Central memory CD8-positive, alpha-beta T cell (primary cell): ENCODE measurements around the gene NRIP1.

Source experiments
- ATAC-seq: fragments of 150-1000 bp; cut with Tn5 transposase; replicated peaks from 2 replicates; pipeline ENCODE4 v1.10.0; 2022; ENCODE audit warnings: mild to moderate bottlenecking, moderate FRiP score, moderate number of reproducible peaks; ENCODE audit not compliant: poor library complexity, severe bottlenecking; ENCODE audit errors: extremely low read depth
- DNase-seq, 2 donors: peaks; one replicate each; pipeline ENCODE4 v3.0.0; 2021; ENCODE audit warnings: low spot score in 2 of 2
- H3K27ac Mint-ChIP-seq: one replicate; pipeline ENCODE4 v1.8.0; 2022; ENCODE audit warnings: low read depth, mild to moderate bottlenecking, moderate library complexity, mixed read lengths
- H3K27me3 Mint-ChIP-seq: one replicate; pipeline ENCODE4 v1.8.0; 2022; ENCODE audit warnings: mixed read lengths
- H3K36me3 Mint-ChIP-seq: one replicate; pipeline ENCODE4 v1.8.0; 2022; ENCODE audit warnings: mild to moderate bottlenecking, moderate library complexity, mixed read lengths; ENCODE audit not compliant: insufficient read depth
- H3K4me1 Mint-ChIP-seq: one replicate; pipeline ENCODE4 v1.8.0; 2022; ENCODE audit warnings: mixed read lengths
- H3K4me3 Mint-ChIP-seq: one replicate; pipeline ENCODE4 v1.8.0; 2022; ENCODE audit warnings: mild to moderate bottlenecking, moderate library complexity, mixed read lengths
- H3K9me3 Mint-ChIP-seq: one replicate; pipeline ENCODE4 v1.8.0; 2022; ENCODE audit warnings: mixed read lengths

The NRIP1 gene

DNA sequence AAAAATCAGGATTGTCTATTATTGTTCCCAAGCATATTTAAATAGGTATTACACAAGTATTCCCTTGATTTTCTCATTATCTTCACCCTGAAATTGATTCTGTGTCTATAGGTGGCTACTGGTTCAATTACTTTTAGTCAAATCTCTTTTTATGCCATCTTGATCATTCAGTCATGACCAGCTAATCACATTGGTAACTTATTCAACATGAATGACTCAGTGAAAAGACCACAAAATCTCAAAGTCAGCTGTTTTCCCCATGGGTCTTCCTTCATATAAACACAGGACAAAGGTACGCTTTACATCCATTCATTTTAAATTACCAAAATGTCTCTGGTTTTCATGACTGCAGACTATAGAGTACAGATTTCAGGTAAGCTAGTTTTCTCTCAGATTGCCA lies 23.7 kb upstream of the NRIP1 start:
- no peak overlapping the region for H3K27ac Mint-ChIP-seq
- H3K4me3 Mint-ChIP-seq = no peak overlapping the region
- H3K9me3 Mint-ChIP-seq = no peaks in the 10 kb centered on the region
- ATAC-seq (no peak), DNase-seq (no peak)
- H3K4me1 Mint-ChIP-seq = no peaks in the 10 kb centered on the region
- no peaks in the 10 kb centered on the region for H3K36me3 Mint-ChIP-seq
- H3K27me3 Mint-ChIP-seq = peaks cover 26% of the 10 kb centered on the region

DNA sequence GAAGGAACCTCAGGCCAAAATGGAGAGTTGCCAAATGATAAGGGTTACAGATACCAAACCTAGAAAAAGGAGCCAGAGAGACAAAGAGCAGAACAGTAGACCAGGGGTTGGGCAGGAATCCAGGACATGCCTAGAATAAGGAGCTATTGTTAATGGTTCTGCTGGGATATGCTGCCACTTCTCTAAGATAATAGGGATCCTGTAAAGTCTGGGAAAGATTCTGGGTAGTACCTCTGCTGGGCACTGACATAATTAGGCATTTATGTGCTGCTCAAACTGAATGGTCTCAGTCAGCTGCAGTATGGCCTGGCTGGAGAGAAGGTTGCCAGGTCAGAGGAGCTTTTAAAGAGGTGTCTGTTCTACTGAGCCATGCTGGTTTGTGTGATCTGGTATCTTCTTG lies 19.9 kb upstream of the NRIP1 start:
- H3K27me3 Mint-ChIP-seq = peaks cover 43% of the 10 kb centered on the region
- H3K27ac Mint-ChIP-seq = no peak overlapping the region
- ATAC-seq = no peak
- no peaks in the 10 kb centered on the region for H3K36me3 Mint-ChIP-seq
- DNase-seq = no peak
- no peak overlapping the region for H3K4me3 Mint-ChIP-seq
- H3K9me3 Mint-ChIP-seq = no peaks in the 10 kb centered on the region
- no peaks in the 10 kb centered on the region for H3K4me1 Mint-ChIP-seq

DNA sequence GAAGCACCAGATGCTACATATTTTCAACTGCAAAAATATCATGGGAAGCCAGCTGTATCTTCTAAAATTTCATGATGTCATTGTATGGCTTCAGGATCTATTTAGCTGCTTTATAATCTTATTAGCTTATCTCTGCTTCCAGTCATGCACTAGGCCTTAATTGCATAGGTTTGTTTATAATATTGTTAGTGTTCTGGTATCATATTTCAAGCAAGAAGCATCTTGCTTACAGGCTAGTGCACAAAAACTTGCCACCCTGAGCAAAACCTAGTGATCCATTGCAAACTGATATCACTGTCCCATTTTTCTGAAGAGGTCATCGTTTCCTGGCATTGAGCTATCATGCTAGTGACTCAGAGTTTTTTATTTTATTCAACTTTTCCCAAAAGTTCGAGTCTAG lies 15.7 kb upstream of the NRIP1 start:
- Mint-ChIP-seq H3K9me3 (no peaks in the 10 kb centered on the region), H3K36me3 (no peaks in the 10 kb centered on the region)
- ATAC-seq = no peak

DNA sequence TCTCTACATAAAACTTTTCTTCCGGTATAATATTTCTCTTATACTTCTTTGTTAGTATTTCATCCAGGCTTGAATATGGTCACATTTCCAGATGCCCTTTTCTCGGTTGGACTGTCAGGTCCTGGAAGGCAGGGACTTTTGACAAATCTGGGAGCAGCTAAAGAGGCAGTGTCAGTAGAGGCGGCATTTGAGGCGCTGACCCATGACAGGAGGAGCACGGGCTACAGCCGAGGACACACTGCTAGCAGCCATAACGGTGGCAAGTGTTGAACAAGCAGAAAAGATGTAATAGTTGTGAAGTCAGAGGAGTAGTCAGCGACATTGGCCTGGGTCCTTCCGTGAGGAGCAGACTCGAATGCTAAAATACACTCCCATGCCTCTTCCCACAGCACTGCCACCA lies 14.5 kb upstream of the NRIP1 start:
- no peak overlapping the region for H3K4me3 Mint-ChIP-seq

More for the DNA sequence above, 15.7 kb upstream of the NRIP1 start:
- no peak for DNase-seq
- Mint-ChIP-seq H3K4me1 (no peaks in the 10 kb centered on the region), H3K4me3 (no peak overlapping the region), H3K27ac (no peak overlapping the region), H3K27me3 (peaks cover 55% of the 10 kb centered on the region)

DNA sequence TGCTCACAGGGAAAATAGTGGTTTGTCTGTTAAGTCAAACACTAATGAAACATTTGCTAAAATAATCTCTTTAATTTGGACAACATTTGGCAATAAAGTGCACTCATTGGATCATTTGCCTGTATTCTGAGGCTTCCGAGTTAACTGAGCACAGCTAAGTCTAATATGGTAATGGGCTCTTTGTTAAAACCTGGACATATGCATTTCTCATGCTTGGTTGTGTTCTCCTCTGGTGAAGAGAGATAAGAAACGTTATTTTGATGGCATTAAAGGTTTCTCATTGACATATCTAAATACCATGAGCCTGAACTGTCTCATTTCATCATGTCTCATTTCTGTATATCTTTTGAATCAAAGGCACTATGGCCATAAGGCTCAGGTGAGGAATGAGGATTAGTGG lies 13.4 kb upstream of the NRIP1 start:
- Mint-ChIP-seq H3K36me3 (no peaks in the 10 kb centered on the region), H3K4me1 (no peaks in the 10 kb centered on the region), H3K27ac (no peak overlapping the region), H3K27me3 (peaks cover 55% of the 10 kb centered on the region), H3K4me3 (no peak overlapping the region), H3K9me3 (no peaks in the 10 kb centered on the region)
- DNase-seq = no peak
- ATAC-seq = no peak

More for the DNA sequence above, 14.5 kb upstream of the NRIP1 start:
- no peaks in the 10 kb centered on the region for H3K36me3 Mint-ChIP-seq
- ATAC-seq (no peak), DNase-seq (no peak)
- no peaks in the 10 kb centered on the region for H3K9me3 Mint-ChIP-seq
- no peak overlapping the region for H3K27ac Mint-ChIP-seq
- H3K27me3 Mint-ChIP-seq = peaks cover 46% of the 10 kb centered on the region
- H3K4me1 Mint-ChIP-seq = no peaks in the 10 kb centered on the region

DNA sequence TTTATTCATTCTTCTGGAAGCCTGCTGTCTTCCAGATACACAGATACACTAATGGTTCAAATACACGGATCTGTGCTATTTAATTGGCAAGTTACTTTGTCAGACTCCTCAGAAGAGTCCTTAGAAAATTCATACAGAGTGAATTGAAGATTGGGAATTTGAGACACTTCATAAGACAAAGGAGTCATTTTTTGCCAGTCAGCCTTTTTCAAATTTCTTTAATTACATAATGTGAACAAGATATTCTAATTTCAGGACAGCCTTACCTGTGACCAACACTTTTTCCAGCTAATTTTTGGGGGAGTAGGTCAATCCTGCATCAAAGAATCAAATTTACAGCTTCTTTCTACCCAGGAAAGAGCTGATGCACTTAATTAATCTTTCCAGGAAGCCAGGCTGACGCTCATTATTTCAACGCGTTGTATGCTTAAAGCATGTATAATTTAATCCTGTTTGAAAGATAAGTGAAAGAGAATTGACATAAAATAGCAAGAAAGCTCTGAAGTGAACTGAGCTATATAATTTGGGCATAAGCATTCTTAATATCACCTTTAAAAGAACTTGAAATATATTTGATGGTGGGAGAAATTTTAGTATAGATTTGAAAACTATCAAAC lies 12.8 kb upstream of the NRIP1 start:
- Mint-ChIP-seq H3K36me3 (no peaks in the 10 kb centered on the region), H3K9me3 (no peaks in the 10 kb centered on the region), H3K27ac (no peak overlapping the region), H3K27me3 (peaks cover 55% of the 10 kb centered on the region), H3K4me1 (no peaks in the 10 kb centered on the region), H3K4me3 (no peak overlapping the region)
- DNase-seq (no peak), ATAC-seq (no peak)

DNA sequence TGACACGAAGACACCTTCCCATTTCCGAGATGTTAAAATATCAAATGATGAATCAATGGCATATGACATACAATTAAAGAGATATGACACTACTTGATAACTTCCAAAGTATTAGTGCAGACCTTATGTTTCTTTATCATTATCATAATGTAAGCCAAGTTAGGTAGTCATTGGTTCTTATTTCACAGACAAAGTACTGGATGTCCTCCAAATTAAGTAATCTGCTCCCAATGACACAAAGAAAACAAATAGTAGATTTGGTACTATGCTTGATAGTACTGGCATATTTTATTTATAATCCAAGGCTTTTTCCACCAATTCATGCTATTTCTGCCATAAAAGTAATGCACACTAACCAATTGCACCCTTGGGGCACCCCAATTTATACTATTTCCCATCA lies 11.9 kb upstream of the NRIP1 start:
- H3K4me3 Mint-ChIP-seq = no peak overlapping the region
- H3K36me3 Mint-ChIP-seq = no peaks in the 10 kb centered on the region
- no peaks in the 10 kb centered on the region for H3K4me1 Mint-ChIP-seq

DNA sequence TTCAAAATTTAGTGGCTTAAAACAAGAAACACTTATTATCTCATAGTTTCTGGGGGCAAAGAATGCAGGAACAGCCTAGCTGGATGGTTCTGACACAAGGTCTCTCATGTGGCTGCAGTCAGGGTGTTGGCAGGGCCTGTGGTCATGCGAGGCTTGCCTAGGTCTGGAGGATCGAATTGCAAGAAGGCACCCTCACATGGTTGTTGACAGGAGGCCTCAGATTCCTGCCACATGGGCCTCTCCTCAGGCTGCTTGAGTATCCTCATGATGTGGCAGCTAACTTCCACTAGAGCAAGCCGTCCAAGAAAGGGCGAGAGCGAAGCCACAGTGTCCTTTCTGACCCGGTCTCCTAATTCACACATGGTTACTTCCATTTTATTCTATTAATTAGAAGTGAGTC lies 6.2 kb upstream of the NRIP1 start:
- H3K4me3 Mint-ChIP-seq = no peak overlapping the region
- no peaks in the 10 kb centered on the region for H3K9me3 Mint-ChIP-seq
- no peak overlapping the region for H3K27ac Mint-ChIP-seq
- peaks cover 3% of the 10 kb centered on the region for H3K4me1 Mint-ChIP-seq
- no peaks in the 10 kb centered on the region for H3K36me3 Mint-ChIP-seq
- peaks cover 30% of the 10 kb centered on the region for H3K27me3 Mint-ChIP-seq
- ATAC-seq (no peak), DNase-seq (no peak)

More for the DNA sequence above, 11.9 kb upstream of the NRIP1 start:
- H3K27ac Mint-ChIP-seq = no peak overlapping the region
- H3K9me3 Mint-ChIP-seq = no peaks in the 10 kb centered on the region
- ATAC-seq (no peak), DNase-seq (no peak)
- H3K27me3 Mint-ChIP-seq = peaks cover 50% of the 10 kb centered on the region

DNA sequence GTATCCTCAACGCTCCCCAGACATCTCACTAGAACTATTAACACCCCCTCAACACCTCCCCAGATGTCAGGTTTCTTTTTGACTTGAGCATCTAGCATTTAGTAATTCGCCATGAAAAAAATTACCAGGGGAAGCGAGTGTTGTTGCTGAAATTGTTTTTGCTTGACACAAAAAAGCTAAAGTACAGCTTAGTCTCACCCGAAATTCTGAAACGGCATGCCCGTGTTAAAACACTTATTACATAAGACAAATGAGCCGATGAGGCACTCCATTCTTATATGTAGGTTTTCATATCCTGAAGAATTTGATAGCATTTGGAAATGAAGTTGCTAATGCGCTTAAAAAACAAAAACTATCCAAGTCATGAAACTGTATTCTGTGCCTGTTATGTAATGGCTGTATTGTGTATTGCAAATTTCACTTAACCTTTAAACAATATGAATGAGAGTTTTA lies 1.3 kb upstream of the NRIP1 start:
- H3K27me3 Mint-ChIP-seq = peaks cover 44% of the 10 kb centered on the region
- peaks cover 33% of the 10 kb centered on the region for H3K4me1 Mint-ChIP-seq
- ATAC-seq (no peak), DNase-seq (no peak)
- peak overlapping the region; percentile 95 for H3K27ac Mint-ChIP-seq
- no peaks in the 10 kb centered on the region for H3K9me3 Mint-ChIP-seq
- H3K4me3 Mint-ChIP-seq = peak overlapping the region; percentile 97
- peaks cover 11% of the 10 kb centered on the region for H3K36me3 Mint-ChIP-seq

DNA sequence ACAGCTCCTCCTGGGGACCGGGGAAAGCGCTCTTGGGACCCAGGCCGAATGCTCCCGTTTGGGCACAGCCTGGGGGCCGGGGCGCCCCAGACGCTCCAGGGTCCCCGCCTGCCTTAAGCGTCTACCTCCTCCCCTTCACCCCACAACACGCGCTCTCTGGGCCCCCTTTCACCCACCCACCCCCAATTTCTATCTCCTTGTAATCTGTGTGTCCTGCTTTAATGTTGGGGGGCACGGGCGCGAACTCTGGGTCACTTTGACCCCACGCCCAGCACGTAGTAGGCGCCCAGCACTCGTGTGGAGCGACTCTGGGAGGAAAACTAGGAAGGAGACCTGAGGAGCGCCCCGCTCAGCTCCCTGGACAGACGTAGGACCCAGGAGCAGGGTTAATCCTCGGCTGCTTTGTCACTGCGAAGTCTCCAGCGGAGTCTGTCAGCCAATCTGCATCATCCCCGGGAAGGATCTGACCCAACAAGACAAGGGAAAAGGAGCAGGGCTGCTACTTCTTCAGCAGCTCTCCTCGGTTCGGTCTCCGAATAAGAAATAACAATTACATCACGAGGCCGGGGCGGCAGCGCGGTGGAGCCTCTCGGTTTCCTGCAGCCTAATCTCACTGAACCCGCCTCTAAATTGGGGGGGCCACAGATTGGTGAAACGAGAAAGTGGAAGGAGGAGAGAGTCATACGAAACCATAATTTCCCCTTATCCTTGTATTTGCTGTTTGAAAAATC lies 757 bp upstream of the NRIP1 start:
- peaks cover 39% of the 10 kb centered on the region for H3K4me1 Mint-ChIP-seq
- DNase-seq (peak; percentile 58 to 65), ATAC-seq (peak; percentile 49)
- peak overlapping the region; percentile 95 for H3K27ac Mint-ChIP-seq
- no peaks in the 10 kb centered on the region for H3K9me3 Mint-ChIP-seq
- peaks cover 11% of the 10 kb centered on the region for H3K36me3 Mint-ChIP-seq
- H3K27me3 Mint-ChIP-seq = peaks cover 44% of the 10 kb centered on the region
- H3K4me3 Mint-ChIP-seq = peak overlapping the region; percentile 97

DNA sequence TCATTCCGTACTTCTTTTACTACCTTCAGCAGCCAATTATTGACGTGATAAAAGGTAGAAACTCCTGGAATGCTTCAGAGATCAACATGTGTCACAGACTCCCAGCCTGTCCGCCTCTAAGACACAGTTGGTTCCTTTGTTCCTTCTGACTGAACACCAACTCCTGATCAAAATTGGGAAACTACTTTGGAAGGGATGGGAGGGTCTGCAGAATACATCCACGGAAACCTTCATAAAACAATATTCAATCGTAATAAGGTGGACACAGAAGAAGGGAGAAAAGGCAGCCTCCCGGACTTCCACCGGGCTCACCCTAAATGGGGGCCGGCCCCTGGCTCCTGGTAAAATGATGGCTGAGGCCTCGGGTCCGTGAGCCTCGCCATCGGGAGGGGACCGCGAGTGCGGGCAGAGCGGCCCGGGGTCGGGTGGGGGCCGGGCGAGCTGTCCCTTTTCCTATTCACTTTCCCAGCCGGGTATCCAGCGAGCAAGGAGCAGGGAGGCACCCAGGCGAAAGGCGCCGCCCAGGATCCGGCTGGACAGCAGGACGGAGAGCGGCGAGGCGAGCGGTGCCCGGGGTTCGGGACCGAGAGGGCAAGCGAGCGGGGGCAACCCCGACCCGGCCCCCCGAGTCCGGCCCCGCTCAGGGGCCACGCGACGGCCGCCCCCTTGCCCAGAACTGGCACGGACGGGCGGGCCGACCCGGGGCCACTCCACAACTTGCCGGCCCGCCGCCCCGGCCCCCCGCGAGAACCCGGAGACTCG lies 805 bp downstream of the NRIP1 start:
- DNase-seq = no peak
- Mint-ChIP-seq H3K4me3 (peak overlapping the region; percentile 72), H3K27me3 (peaks cover 44% of the 10 kb centered on the region), H3K27ac (peak overlapping the region; percentile 42), H3K9me3 (no peaks in the 10 kb centered on the region), H3K36me3 (peaks cover 11% of the 10 kb centered on the region), H3K4me1 (peaks cover 41% of the 10 kb centered on the region)
- no peak for ATAC-seq

DNA sequence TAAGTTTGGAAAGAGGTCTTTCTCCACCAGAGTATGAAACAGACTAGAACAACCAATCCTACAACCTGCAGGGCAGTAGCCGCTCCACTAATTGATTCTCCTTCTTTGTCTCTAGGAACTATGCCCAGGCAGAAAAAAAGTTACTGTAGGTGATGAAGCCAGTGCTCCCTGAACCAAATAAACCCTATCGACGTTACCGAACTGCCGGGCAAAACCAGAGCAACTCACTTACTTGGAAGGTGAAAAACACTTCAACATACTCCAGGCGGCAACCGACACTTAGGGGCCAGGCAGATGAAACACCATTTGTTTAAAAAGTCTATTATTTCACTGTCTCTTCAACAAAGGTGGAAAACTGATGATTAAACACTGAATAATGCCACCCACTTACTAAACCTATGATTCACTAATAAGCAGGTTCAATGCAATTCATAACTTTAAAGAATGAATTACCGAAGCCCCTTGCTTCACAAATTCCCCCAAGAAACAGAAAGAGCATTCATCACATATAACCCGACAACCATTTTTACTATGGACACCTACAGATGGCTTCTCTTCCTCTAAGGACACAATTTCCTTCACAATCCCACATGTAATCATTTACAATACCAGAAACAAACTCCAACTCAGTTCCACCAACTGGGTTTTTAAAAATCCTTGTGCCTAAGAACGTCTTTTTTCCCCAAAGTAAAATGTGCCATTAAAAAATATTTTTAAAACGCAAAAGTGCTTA lies 1.6 kb downstream of the NRIP1 start:
- Mint-ChIP-seq H3K27ac (peak overlapping the region; percentile 42), H3K9me3 (no peaks in the 10 kb centered on the region), H3K36me3 (peaks cover 11% of the 10 kb centered on the region), H3K4me3 (peak overlapping the region; percentile 72), H3K27me3 (peaks cover 42% of the 10 kb centered on the region), H3K4me1 (peaks cover 46% of the 10 kb centered on the region)
- ATAC-seq (no peak), DNase-seq (no peak)
